ENCODE measurements around the gene GNLY.

- TF ChIP-seq TAF1 (CRISPR knock-in tag; IDR thresholded peaks at IDR 0.05) (no peak), CTCF (CRISPR knock-in tag; IDR thresholded peaks at IDR 0.05) (no peak), ZNF501 (CRISPR knock-in tag; IDR thresholded peaks at IDR 0.05) (no peak)
These were observed 17.5 kb downstream of the GNLY start for GRCh38 chr2:85711578-85712060.
